ENCODE results near the gene ALCAM. TPM values are rescaled to one million over a fixed set of nuclear protein-coding genes. Genes with fewer than 3 reads are reported as not detected.

The ALCAM gene
- total RNA-seq, 1 experiment from 2014 or later = 24.2 TPM

DNA sequence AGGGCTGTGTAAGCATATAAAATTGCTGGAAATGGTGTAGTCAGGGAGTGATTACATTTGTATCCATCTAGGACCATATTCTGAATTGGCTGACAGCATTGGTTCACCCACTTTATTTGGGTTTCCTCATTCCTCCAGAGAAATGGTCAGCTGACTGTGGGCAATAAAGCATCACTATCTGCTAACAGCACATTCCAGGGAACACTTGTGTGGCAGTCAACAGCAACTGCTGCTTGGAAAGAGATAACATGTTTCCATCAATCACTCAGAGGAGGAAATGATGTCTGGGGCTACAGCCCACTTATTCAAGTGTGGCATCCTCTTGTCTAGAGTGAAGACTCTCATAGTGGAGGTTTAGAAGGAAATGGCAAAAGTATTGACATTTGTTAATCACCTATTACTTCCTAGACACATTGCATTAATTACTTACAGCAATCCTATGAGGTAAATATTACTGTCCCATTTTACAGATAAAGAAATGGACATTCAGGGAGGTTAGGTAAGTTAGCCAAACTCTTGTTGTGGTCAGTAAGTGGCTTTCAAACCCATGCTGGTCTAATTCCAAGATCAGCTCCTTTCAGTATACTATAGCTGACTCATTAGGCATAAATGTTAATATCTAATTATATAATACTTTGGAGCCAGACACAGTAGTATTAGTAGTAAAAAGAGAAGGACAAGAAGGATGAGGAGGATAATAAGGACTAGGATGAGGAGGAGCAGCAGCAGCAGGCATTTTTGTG lies 247.8 kb downstream of the ALCAM start:
- in situ Hi-C loops (cut with HindIII; ENCODE audit: low pct_unique_long_range_greater_than_20kb, low sequenced_read_pairs) = no loop called here
- no peak for DNase-seq (ENCODE audit: low read depth, low spot score)

DNA sequence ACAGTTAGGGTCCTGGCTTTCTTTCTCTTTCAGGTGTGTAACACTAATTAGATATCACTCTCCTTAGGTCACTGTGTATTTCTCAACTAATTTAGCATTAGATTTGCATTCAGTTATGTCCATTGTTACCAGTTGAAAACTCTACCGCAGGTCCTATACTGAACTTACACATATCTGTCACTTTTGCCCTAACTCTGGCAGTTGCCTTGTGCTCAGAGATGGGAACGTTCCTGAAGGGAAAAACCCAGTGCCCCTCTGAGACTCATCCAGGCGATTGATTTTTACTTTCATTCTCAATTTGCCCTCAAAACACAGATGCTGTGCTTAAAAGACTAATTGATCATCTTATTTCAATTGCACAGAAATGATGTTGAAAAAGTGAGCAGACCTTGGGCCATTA lies 249.1 kb downstream of the ALCAM start:
- in situ Hi-C loops (cut with HindIII; ENCODE audit: low pct_unique_long_range_greater_than_20kb, low sequenced_read_pairs) = no loop called here

DNA sequence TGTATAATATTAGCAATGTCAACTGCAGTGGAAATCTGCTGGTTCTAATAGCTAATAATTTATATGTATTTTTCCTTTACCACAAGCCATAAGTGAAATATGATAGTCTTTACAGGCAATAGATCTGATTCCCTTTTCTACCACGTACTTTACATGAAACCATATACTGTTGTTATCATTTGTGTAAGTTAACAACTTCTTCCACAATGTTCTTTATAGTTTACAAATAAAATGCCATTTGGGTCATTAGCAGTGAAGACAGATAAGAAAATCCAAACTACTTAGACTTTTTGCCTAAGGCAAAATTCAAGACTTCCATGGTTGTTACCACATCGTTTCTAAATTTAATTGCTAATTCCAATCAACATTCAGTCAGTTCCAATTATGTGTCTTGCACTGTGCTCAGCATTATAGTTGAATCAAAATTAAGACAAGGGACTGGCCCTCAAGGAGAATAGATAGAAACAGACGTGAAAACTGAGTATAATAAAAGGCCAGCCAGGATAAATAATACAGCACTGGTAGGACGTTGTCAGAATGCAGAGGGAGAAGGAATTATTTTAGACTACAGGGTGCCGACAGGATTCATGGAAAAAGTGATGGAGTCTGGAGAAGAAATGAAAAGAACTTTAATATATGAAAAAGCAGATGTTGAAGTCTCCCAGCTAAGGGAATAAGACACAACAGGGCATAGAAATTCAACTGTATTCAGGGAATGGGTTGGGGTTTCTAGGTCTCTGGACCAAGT lies 249.8 kb downstream of the ALCAM start:
- DNase-seq (ENCODE audit: low read depth, low spot score) = no peak
- in situ Hi-C loops (cut with HindIII; ENCODE audit: low pct_unique_long_range_greater_than_20kb, low sequenced_read_pairs) = no loop called here

More for the DNA sequence above, 249.1 kb downstream of the ALCAM start:
- DNase-seq (ENCODE audit: low read depth, low spot score) = no peak

DNA sequence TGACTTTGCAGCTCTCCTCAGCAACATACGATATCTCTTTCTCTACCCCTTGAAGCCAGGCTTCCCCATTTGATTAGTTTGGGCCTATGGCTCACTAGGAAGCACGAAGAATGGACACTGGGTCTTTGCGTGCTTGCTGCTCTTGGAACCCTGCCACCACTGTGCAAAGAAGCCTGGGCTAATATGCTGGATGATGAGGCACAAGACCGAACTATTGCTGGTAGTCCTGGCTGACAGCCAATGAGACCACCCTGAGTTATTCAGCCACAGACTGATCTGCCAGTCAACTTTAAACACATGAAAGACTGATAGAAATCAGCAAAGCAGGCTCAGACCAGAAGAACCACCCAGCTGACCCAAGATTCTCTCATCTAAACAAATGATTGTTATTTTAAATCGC lies 251.8 kb downstream of the ALCAM start:
- no peak for DNase-seq (ENCODE audit: low read depth, low spot score)
- in situ Hi-C loops (cut with HindIII; ENCODE audit: low pct_unique_long_range_greater_than_20kb, low sequenced_read_pairs) = no loop called here

DNA sequence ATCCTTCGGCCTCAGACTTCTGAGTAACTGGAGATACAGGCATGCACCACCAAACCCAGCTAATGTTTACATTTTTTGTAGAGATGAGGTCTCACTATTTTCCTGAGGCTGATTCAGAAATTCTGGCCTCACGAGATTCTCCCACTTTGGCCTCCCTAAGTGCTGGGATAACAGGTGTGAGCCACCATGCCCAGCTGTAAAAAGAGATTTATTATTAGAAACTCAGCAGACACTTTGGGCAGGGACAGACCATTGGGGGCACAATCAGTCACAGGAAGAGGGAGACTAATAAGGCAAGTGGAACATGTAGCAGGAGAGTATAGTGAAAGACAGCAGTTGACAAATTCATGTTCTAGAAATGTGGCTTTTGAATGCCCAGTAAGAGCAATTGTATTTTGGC lies 252.9 kb downstream of the ALCAM start:
- DNase-seq (ENCODE audit: low read depth, low spot score) = no peak
- in situ Hi-C loops (cut with HindIII; ENCODE audit: low pct_unique_long_range_greater_than_20kb, low sequenced_read_pairs) = no loop called here

DNA sequence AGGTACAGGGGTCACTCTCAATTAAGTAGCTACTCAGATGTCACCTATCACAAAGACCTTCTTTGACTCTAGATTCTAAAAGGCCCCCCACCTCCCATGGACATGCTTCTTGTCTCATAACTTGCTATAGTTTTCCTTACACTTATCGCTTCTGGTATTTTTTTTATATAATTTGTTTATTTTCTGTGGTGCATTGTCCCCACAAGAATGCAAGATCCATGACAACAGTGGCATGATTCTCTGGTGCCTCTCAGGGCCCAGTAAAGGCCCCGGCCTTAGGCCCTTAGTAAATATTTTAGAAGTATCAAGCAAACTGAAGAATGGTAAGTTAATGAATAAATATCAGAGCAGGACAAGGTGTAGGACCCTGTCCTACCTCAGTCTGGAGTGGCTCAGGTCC lies 253.5 kb downstream of the ALCAM start:
- DNase-seq (ENCODE audit: low read depth, low spot score) = no peak
- in situ Hi-C loops (cut with HindIII; ENCODE audit: low pct_unique_long_range_greater_than_20kb, low sequenced_read_pairs) = no loop called here

DNA sequence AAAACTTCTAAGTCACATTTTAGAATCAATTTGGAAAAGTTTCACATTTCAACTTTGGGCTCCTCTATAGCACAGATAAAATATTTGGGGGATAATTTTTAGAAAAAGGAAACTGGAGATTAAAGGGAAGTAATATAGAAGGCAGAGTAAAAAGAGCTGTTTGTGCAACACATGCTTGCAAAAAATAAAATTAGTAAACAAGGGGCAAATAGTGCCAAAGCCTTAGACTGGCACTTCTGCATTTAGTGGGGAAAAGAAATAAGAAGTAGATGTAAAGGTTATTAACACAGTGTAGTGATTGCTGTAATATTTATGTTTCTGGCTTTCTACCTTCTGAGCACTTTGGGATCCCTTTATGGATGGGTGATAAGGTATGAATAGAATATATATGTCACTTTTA lies 255.5 kb downstream of the ALCAM start:
- no peak for DNase-seq (ENCODE audit: low read depth, low spot score)
- in situ Hi-C loops (cut with HindIII; ENCODE audit: low pct_unique_long_range_greater_than_20kb, low sequenced_read_pairs) = no loop called here
